SW480 (cell line): Measurements from ENCODE around the gene TSPAN18.

Source experiments
- DNase-seq: peaks from one replicate; pipeline ENCODE4 v3.0.0-alpha.2; 2016; ENCODE audit warnings: low spot score

Gene TSPAN18

DNA sequence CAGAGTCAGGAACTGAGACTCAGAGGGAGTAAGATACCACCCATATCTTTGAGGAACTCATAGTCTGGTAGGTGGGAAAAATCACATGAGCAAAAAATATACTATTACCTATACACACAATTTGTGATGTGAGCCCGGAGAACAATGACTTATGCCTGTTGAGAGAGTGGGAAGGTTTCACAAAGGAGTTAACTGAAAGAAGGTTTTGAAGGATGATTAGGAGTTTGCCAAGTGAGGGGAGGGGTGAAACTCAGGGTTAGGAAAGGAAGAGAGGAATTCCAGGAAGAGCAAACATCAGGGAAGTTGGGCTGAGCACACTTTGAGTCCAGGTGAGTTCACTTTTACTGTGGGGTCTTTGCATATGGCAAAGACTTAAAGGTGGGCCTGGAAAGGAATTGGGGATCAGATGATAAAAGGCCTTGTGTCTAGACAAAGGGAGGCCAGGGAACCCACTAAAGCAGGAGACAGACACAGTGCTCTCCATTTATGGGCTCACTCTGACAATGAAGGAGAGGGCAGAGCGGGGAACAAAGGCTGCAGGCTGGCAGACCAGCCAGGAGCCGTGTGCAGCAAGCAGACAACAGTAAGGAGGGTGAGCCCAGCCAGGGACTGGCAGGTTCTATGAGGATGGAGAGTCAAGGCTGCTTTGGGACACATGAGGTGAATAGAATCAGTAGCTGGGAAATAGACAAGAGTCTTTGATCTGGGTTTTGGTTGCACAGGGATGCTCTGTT, 33.1 kb downstream of the TSPAN18 start:
- no peak for DNase-seq

DNA sequence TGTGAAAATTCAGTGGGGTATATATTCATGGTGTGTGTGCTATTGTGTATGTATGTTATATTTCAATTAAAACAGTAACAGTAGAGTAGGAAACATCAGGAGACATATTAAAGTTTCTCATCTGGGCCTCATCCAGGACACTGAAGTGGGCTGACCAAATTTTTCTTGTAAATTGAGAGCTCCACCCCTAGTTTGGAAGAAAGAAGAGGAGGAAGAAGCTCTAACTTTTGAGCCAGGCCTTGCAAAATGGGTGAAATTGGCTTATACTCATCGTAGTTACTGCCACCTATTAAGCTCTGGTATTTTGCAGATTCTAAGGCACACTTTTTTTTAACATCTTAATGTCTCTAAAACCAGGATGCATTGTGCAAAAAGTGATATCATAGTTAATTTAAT, 33.7 kb downstream of the TSPAN18 start:
- no peak for DNase-seq

DNA sequence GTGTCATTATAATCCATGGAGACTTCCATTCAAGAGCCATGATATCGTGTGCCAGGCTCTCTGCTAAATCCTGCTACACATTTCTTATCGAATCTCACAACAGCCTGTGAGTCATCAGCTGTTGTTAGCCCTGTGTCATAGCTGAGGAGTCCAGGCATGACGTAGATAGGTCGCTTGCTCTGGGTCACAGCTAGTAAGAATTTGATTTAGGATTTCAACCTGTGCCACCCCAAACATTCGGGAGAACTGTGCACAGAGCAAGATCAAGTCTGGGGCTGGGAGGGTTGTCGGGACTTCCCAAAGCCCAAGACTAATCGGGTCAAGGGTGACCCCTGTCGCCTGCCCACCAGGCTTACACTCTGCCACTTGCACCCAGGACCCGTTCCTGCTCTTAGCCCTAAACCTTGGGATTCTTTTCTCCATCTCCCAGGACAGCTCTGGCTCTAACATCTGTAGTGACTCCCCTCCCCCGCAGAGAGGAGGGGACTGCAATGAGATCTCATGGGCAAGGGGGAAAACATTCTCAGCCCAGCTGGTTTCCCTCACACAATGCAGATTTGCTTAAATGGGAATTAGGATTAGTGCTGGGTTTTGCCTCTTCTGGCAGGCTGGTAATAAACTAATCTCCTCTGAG, 34.3 kb downstream of the TSPAN18 start:
- peak; percentile 21 for DNase-seq

DNA sequence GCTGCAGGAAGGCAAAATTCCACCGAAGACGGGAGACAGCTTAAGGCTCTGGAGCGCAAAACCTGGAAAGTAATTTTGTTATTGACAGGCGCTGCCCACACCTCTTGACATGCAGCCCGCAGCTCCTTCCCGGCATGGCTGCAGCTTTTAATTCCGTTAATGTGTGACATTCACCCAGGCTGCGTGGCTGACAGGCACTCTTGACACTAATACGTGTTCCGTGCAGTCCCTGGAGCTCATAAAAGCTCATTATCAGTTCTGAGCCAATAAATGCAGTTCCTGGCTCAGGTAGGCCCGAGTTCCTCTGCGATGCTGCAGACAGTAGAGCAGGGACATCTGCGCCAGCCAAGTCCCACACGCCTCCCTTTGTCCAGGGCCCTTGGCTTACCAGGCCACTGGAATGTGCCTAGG, 34.8 kb downstream of the TSPAN18 start:
- DNase-seq = no peak

DNA sequence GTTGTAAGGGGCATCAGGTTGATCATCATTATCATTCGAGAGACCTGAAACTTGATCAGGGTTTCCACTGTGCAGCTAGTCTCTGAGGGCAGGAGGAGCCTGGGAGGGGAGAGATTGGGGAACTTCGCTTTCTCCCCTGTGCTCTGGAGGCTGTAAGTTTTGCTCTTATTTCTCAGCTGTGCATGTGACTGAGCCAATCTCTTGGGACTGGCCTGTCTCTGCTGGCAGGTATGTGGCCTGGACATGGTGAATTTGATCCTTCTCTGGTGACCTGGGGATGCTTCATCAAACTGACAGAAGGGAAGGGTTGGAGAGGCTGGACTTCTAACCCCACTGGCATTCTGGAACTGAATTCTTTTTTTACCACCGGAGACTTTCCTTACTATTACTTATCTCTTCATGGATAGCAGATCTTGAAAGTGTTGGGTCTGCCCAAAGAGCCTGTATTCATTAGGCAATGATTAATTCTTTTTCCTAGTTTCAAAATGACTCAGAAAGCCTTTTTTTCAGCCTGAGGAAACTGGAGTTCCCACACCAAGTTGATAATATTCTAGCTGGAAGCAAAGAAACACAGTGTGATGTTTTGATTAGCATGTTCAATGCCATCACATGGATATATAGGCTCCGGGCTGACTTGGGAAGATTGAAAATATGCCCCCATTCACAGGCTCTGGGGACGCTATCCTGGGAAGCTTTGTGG, 36.5 kb downstream of the TSPAN18 start:
- DNase-seq = no peak

DNA sequence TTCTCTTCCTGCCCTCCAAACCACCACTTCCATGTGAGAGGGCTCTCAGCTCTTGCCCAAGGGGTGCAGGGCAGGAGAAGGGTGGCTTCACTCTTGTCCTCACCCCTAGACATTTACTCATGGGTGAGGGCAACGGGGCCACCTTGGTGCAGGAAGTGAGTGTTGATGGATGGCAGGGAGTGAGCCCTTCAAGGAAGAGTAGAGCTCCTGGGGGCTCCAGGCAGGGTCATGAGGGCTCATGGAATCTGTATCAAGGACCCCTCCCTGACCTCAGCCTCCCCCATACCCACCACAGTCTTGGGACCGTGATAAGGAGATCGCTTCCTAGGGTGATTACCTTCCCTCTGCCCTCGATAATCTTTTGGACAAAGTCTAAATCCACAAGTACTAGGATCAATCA, 37.8 kb downstream of the TSPAN18 start:
- DNase-seq = no peak

DNA sequence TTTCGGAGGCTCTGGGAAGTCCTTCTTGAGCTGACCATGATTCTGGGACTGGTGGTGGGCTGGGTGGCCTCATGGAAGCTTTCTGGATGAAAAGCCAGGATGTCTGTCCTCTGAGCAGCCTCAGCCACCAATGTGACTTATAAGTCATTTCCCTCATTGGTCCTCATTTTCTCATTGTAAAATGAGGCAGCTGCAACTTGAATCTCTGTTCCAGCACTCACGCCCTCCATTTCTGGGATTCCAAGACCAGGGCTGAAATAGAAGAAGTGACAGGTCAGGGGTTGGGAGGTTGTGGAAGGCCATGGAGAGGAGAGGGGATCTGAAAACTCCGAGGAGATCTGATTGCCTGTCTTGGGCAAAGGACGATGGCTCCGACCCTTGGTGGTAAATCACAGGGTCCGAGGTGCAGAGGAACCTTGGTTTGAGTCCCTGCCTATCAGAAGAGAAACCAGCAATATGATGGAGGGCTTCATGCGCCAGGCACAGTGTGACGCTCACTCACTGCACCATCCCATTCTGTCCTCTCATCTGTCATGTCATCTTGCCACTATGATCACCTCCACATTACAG, 38.3 kb downstream of the TSPAN18 start:
- DNase-seq = no peak

DNA sequence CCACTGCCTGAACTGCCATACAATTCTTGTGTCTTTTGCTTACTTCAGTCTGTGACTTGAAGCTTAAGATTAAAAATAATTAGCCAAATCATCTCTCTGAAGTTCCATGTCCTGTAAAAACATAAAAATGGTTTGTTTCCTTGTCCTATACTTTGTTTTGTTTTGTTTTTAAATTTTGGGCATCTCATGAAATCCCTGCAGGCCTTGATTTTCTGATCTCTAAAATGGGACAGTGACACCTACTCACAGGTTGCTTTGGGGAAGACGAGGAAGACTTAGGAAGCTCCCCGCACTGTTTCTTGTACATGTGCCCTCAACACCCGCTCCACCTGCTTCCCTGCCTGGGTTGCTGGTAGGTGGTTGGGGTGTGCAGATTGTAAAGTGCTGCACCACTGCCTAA, 38.9 kb downstream of the TSPAN18 start:
- DNase-seq = no peak

DNA sequence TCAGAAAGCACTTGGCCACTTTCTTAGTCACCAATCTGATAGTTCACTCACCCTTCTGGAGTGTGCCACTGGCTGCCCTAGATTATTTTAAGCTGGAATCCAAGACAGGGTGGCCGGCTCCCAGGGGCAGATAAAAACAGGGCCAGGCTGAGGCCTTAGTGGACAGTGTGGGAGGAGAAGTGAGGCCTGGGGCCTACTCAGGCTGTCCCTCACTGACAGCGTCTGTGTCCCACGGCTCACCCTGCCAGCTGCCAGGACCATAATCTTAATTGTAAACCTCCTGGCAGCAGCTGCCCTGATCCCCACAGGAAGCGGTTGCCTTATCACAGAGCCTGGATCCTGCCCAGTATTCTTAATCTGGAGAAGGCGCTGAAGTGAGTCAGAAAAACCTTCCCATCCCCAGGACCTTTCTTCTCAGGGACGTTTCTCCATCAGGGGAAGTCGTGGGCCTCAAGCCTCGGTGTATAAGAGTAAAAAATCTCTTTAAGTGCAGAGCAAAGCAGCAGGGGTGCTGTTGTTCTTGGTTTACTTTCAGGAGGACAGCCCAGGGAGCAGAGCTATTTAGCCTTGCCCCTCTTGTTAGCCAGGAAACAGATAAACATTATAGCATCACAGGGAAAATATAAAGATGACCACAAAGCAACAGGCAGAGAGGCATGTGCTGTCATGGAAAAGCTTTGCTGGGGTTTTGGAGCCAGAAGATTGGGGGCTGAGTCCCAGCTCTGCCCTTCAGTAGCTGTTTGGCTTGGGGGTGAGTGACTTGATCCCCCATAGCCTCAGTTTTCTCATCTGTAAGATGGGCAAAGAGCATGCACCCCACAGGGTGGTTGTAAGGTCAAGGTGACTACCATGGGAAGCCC, 39.6 kb downstream of the TSPAN18 start:
- DNase-seq = no peak

DNA sequence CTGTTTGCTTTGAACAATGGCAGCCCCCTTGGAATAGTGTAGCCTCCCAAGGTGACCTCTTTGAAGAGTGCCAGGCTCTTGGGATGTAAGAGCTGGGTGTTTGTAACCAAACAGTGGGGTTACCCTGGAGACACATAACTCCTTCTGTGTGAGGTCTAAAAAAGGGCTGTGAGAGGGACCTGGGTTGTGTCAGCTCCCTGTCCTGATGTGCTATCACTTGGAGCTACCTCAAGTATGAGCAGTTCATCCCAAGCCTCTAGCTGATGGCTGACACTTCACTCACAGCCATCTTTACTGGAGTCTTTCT, 40.2 kb downstream of the TSPAN18 start:
- no peak for DNase-seq

DNA sequence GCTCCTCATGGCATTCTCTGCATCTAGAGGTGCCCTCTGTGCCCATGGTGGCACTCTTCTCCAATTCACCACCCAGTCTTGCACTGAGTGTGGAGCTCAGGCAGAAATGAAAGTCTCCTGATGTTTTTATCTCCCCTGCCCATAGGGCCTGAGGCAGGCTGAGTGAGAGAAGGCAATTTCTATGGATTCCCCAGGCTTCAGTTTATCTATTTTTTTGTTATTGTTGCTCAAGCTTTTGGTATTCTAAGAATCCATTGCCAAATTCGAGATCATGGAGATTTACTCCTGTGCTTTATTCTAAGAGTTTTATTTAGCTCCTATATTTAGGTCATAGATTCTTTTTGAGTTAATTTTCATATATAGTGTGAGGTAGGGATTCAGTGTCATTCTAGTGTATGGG, 40.7 kb downstream of the TSPAN18 start:
- no peak for DNase-seq

DNA sequence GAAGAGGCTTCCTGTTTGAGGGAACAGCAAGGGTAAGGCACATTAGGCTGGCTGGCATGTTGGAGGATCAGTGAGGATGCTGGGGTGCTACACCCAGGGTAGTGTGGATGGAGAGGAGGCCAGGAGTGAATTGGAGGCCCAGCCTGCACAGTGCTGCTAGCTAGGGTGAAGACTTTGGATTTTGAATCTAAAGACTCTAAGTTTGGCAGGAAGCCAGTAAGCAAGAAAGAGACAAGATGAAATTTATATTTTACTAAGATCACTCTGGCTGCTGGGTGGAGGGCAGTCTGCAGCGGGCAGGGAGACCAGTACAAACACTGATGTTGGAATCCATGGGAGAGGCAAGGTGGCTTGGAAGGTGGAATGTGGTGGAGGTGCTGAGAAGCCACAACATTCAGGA, 43.6 kb downstream of the TSPAN18 start:
- DNase-seq = no peak

DNA sequence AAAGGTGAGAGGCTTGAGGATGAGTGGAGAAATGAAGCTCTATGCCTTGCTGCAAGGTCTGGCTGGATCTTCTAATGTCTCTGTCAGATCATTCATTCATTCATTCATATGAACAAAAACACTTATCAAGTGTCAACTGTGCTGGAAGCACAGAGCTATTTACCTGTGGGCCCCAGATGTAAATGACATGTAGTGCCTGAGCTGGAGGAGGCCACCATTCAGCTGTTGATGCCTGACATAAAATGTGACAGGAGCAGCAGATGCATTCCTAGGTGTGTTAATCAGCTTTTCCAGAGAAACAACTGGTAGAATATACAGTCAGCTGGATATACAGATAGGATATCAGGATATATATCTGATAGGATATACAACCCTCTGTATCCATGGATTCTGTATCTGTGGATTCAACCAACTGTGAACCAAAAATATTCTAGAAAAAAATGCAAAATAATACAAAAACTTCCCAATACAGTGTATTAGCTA, 44.5 kb downstream of the TSPAN18 start:
- no peak for DNase-seq

DNA sequence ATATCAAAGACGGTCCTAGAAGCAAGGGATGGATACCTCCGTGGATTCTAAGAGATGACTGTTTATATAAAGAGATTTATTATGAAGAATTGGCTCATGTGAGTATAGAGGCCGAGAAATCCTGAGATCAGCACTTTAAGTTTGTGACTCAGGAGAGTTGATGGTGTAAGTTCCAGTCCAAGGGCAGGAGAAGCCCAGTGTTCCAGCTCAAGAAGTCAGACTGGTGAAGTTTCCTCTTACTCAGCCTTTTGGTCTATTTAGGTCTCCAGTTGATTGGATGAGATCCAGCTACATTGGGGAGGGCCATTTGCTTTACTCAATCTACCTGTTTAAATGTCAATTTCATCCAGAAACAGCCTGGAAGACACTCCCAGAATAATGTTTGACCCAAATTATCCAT, 45.1 kb downstream of the TSPAN18 start:
- no peak for DNase-seq

DNA sequence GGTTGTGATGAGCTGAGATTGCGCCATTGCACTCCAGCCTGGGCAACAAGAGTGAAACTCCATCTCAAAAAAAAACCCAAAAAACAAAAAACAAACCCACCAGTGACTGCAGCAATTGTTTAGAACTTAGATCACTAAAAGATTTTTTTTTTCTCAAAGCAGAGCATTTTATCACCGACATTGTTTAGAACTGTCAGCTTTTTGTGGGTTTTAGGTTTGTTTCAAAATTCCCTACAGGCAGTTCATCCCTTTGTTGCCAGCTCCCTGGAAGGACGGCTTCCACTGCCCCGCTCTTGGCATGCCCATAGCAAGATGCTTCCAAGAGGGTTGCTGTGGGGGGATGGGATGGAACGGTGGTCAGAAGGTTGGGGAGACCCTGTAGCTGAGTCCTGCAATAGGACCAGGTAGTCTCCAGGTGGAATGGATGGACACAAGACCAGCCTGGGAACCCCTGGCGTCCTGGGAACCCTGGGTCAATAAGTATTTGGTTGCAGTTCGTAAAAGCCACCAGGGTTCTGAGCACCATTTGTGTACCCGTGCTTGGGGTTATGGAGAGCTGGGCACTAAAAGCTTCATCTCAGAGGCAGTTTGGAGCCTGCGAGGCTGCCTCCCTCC, 46.7 kb downstream of the TSPAN18 start:
- no peak for DNase-seq

DNA sequence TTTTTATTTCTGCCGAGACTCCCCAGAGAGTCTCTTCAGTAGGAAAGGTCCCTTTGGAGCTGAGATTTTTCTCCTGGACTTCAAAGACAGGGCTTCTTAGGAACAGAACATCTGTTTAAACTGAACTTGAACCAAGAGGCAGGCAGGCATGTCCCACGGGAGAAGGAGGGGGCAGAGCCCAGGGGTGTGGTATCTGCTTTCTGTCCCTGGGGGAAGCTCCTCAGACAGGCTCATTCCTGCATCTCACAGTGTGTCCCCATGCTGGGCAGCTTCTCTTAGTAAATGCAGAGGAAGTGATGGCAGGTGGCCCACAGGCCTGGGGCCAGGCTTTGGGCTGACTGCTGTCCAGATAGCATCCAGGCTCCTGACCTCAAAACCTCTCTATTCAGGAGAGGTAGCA, 47.3 kb downstream of the TSPAN18 start:
- DNase-seq = no peak

DNA sequence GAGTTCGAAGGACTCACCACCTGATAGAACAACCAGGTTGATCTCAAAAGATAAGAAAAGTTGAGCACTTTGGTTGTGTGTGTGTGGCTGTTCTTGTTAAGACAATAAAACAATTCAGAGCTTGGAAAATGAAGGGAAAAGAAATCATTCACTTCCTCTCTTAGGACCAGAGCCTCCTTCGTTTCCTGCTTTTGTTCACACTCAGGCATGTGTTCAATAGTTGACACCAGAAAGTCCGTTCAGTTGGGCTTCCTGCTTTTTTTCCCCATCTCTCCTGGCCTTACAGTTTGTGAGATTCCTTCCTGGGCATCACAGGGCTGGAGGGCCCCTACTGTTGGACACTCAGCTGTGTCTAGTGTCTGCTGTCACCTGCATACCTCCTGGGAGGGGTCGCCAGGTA, 48.0 kb downstream of the TSPAN18 start:
- DNase-seq = no peak

DNA sequence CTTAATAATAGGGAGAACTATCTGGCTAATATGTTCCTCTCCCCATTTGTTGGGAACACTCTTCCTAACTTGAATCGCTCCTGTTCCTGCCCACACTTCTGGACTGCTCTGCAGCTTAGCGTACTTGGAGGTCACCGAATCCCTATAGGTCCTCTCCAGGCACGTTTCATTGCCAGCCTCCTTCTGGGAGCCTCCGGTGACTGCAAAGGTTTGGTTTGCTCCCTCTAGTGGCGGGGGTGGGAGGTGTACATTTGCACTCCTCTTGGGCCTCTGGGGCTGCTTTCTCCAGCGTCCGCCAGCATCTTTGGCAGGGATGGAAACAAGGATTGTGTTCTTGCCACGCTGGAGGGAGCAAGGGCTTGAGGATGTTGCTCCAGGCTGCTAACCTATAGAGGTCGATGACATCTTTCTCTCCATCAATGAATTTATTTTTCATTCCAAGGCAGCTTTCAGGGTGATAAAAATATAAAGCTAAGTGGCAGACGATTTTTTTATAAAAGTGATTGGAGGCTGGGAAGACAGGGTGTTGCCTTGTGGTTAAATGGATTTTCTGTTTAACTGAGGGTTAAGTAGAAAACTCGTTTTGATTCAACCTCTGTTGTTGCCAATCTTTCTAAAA, 48.7 kb downstream of the TSPAN18 start:
- peak; percentile 72 for DNase-seq

DNA sequence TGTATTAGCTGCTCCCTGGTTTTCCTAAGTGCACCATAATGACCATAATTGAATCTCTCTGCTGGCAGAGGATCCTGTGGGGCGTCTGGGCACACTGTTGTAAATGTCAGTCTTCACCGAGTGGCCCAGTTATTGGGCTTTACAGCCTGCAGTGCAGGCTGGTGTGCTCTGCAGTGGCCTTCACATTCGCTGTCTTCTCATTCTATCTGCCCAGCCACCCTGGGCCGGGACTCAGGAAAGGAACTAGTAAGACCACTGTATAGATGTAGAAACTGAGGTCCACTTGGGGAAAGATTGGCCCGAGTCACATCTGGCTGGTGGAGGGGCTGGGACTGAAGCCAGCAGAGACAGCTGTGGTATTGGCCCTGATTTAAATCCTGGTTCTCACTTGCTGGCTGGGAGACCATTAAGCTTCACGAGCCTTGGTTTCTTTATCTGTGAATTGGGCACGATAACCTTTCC, 49.3 kb downstream of the TSPAN18 start:
- no peak for DNase-seq

DNA sequence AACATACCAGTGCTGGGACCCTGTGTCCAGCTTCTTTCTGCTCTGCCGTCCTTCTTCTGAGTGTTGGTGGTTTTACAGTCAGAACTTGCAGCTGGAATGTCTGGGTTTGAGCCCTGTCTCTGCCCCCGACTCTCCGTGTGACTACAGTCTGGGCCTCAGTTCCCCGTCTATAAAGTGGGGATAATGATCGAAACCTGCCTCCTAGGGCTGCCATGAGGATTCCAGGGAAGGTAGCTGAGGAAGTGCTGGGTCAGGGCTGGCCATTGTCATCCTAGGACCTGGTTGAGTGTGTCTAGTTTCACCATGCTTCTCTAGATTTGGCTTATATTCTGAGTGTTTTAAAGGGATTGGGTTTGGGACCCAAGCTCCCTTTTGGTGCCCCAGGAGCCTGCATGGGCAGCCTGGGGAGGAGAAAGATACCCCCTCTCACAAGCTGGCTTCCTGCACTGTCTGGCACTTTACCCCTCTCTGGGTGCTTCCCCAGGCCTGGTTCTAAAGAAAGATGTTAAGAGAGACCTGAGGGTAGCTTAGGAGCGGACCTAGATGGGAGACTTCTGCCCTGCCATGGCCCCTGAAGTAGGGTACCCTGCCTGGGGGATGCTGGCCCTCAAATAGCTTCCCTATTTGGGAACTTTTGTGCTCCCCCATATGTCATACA, 49.9 kb downstream of the TSPAN18 start:
- no peak for DNase-seq
